HEK293 (cell line): Measurements from ENCODE around the gene MTHFD1.

ENCODE experiments used
- CTCF ChIP-seq: fragments of 450-650 bp; formaldehyde crosslinking; IDR thresholded peaks from 2 replicates; pipeline ENCODE4 v1.5.1; 2016; ENCODE audit warnings: missing biosample characterization, missing genetic modification characterization
- MZF1 ChIP-seq: fragments of 450-650 bp; formaldehyde crosslinking; IDR thresholded peaks from 2 replicates; pipeline ENCODE4 v1.5.1; 2017; ENCODE audit warnings: missing biosample characterization, missing genetic modification characterization, borderline replicate concordance
- REST ChIP-seq: fragments of 450-650 bp; formaldehyde crosslinking; IDR thresholded peaks from 2 replicates; pipeline ENCODE4 v1.5.1; 2016; ENCODE audit warnings: missing biosample characterization, missing genetic modification characterization
- ZBTB7A ChIP-seq: fragments of 450-650 bp; formaldehyde crosslinking; IDR thresholded peaks from 2 replicates; pipeline ENCODE4 v1.5.1; 2016; ENCODE audit warnings: low read depth, missing biosample characterization, missing genetic modification characterization
- ZNF121 ChIP-seq: fragments of 450-650 bp; formaldehyde crosslinking; IDR thresholded peaks from 2 replicates; pipeline ENCODE4 v1.5.1; 2016; ENCODE audit warnings: missing biosample characterization, missing genetic modification characterization
- ZNF133 ChIP-seq: fragments of 450-650 bp; formaldehyde crosslinking; IDR thresholded peaks from 2 replicates; pipeline ENCODE4 v1.5.1; 2016; ENCODE audit warnings: missing biosample characterization, missing genetic modification characterization
- ZNF350 ChIP-seq: fragments of 450-650 bp; formaldehyde crosslinking; IDR thresholded peaks from 2 replicates; pipeline ENCODE4 v1.5.0; 2017; ENCODE audit warnings: missing biosample characterization, mild to moderate bottlenecking, missing genetic modification characterization
- ZNF354C ChIP-seq: fragments of 450-650 bp; formaldehyde crosslinking; IDR thresholded peaks from 2 replicates; pipeline ENCODE4 v1.5.1; 2016; ENCODE audit warnings: missing biosample characterization, missing genetic modification characterization, low read depth, borderline replicate concordance
- ZNF398 ChIP-seq: fragments of 450-650 bp; formaldehyde crosslinking; IDR thresholded peaks from 2 replicates; pipeline ENCODE4 v1.5.1; 2017; ENCODE audit warnings: missing biosample characterization, missing genetic modification characterization
- ZNF629 ChIP-seq: fragments of 450-650 bp; formaldehyde crosslinking; IDR thresholded peaks from 2 replicates; pipeline ENCODE4 v1.5.1; 2017; ENCODE audit warnings: missing biosample characterization, missing genetic modification characterization
- ZNF747 ChIP-seq: fragments of 450-650 bp; formaldehyde crosslinking; IDR thresholded peaks from 2 replicates; pipeline ENCODE4 v1.5.1; 2016; ENCODE audit warnings: missing biosample characterization, missing genetic modification characterization
- TF ChIP-seq, protein P1 (sequence below): fragments of 450-650 bp; formaldehyde crosslinking; IDR thresholded peaks from 2 replicates; pipeline ENCODE4 v1.5.1; 2016; ENCODE audit warnings: missing biosample characterization, missing genetic modification characterization

DNA sequence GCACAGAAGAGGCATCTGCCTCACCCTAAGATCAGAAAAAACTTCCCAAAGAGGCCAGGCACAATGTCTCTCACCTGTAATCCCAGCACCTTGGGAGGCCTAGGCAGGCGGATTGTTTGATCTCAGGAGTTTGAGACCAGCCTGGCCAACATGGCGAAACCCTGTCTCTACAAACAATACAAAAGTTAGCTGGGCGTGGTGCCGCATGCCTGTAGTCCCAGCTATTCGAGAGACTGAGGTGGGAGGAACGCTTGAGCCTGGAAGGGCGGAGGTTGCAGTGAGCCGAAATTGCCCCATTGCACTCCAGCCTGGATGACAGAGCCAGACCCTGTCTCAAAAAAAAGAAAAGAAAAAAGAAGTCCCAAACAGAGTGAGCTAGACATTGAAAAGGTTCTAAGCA lies 120.9 kb downstream of the MTHFD1 start:
- TF ChIP-seq ZNF121 (tag by site-specific recombination) (no peak), CTCF (tag by site-specific recombination) (no peak), ZNF133 (no peak), ZNF354C (tag by site-specific recombination) (no peak), ZNF747 (tag by site-specific recombination) (no peak), ZBTB7A (no peak), MZF1 (tag by site-specific recombination) (no peak), ZNF350 (no peak), ZNF398 (tag by site-specific recombination) (no peak), REST (no peak), ZNF629 (tag by site-specific recombination) (no peak)
- TF ChIP-seq, protein P1, sequence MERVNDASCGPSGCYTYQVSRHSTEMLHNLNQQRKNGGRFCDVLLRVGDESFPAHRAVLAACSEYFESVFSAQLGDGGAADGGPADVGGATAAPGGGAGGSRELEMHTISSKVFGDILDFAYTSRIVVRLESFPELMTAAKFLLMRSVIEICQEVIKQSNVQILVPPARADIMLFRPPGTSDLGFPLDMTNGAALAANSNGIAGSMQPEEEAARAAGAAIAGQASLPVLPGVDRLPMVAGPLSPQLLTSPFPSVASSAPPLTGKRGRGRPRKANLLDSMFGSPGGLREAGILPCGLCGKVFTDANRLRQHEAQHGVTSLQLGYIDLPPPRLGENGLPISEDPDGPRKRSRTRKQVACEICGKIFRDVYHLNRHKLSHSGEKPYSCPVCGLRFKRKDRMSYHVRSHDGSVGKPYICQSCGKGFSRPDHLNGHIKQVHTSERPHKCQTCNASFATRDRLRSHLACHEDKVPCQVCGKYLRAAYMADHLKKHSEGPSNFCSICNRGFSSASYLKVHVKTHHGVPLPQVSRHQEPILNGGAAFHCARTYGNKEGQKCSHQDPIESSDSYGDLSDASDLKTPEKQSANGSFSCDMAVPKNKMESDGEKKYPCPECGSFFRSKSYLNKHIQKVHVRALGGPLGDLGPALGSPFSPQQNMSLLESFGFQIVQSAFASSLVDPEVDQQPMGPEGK (tag by site-specific recombination), result no peak
